Esophagus muscularis mucosa (tissue), 3 donors: ENCODE measurements around the gene TBX18.

Source experiments
- POLR2A ChIP-seq: fragments of 450-650 bp; IDR thresholded peaks from one replicate; pipeline ENCODE4 v1.6.1; 2017; ENCODE audit warnings: antibody characterized with exemption, moderate library complexity, mild to moderate bottlenecking, low read depth
- TF ChIP-seq, protein P1 (sequence below), 3 experiments: fragments of 200-600 bp in 2 of 3; fragments of 450-650 bp in 1 of 3; sonication (generic) in 2 of 3; IDR thresholded peaks; one replicate each; pipeline ENCODE4 v1.5.1; 2017 to 2019; ENCODE audit warnings: antibody characterized with exemption in 3 of 3, mild to moderate bottlenecking in 2 of 3, moderate library complexity in 1 of 3

- TF ChIP-seq, protein P1, sequence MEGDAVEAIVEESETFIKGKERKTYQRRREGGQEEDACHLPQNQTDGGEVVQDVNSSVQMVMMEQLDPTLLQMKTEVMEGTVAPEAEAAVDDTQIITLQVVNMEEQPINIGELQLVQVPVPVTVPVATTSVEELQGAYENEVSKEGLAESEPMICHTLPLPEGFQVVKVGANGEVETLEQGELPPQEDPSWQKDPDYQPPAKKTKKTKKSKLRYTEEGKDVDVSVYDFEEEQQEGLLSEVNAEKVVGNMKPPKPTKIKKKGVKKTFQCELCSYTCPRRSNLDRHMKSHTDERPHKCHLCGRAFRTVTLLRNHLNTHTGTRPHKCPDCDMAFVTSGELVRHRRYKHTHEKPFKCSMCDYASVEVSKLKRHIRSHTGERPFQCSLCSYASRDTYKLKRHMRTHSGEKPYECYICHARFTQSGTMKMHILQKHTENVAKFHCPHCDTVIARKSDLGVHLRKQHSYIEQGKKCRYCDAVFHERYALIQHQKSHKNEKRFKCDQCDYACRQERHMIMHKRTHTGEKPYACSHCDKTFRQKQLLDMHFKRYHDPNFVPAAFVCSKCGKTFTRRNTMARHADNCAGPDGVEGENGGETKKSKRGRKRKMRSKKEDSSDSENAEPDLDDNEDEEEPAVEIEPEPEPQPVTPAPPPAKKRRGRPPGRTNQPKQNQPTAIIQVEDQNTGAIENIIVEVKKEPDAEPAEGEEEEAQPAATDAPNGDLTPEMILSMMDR (IDR thresholded peaks at IDR 0.05): no peak
- no peak for TF ChIP-seq POLR2A
Observed at GRCh38 chr6:84653027-84653551, 111.3 kb downstream of the TBX18 start.
